ENCODE measurements around the gene IRF2BPL. TPM values are rescaled to one million over a fixed set of nuclear protein-coding genes. Genes with fewer than 3 reads are reported as not detected.
A peak's percentile ranks its signal among the peaks of the same experiment; 100 is the strongest.

The IRF2BPL gene
- total RNA-seq: 70.9 TPM

- peak; percentile 99 for DNase-seq (ENCODE audit: low spot score)
Measured at GRCh38 chr14:77028384-77029231, at the start of gene IRF2BPL. IRF2BPL (minus strand) TSS chr14:77028708; CDS start chr14:77027792, 916 bp downstream.

GRCh38 chr14:77077040-77077439 is 48.5 kb upstream of the IRF2BPL start:
- DNase-seq (ENCODE audit: low spot score): no peak

- no peak for DNase-seq (ENCODE audit: low spot score)
Measured at GRCh38 chr14:77076113-77076631, 47.7 kb upstream of the IRF2BPL start.

GRCh38 chr14:77074969-77075368 is 46.5 kb upstream of the IRF2BPL start:
- DNase-seq (ENCODE audit: low spot score): no peak

GRCh38 chr14:77071938-77072388 is 43.5 kb upstream of the IRF2BPL start:
- DNase-seq (ENCODE audit: low spot score): no peak

GRCh38 chr14:77069551-77069950 is 41.0 kb upstream of the IRF2BPL start:
- no peak for DNase-seq (ENCODE audit: low spot score)

GRCh38 chr14:77068517-77069200 is 40.2 kb upstream of the IRF2BPL start:
- DNase-seq (ENCODE audit: low spot score): no peak

GRCh38 chr14:77067632-77068516 is 39.4 kb upstream of the IRF2BPL start:
- peak; percentile 63 for DNase-seq (ENCODE audit: low spot score)

GRCh38 chr14:77066578-77067172 is 38.2 kb upstream of the IRF2BPL start:
- no peak for DNase-seq (ENCODE audit: low spot score)

- DNase-seq (ENCODE audit: low spot score): no peak
Measured at GRCh38 chr14:77065851-77066577, 37.5 kb upstream of the IRF2BPL start.

- no peak for DNase-seq (ENCODE audit: low spot score)
Measured at GRCh38 chr14:77064521-77065178, 36.1 kb upstream of the IRF2BPL start.

GRCh38 chr14:77063571-77064171 is 35.2 kb upstream of the IRF2BPL start:
- DNase-seq (ENCODE audit: low spot score): no peak

- DNase-seq (ENCODE audit: low spot score): no peak
Measured at GRCh38 chr14:77062261-77062660, 33.8 kb upstream of the IRF2BPL start.

- no peak for DNase-seq (ENCODE audit: low spot score)
Measured at GRCh38 chr14:77061630-77062257, 33.2 kb upstream of the IRF2BPL start.

GRCh38 chr14:77059276-77059915 is 30.9 kb upstream of the IRF2BPL start:
- DNase-seq (ENCODE audit: low spot score): no peak

- no peak for DNase-seq (ENCODE audit: low spot score)
Measured at GRCh38 chr14:77058785-77059184, 30.3 kb upstream of the IRF2BPL start.

- DNase-seq (ENCODE audit: low spot score): no peak
Measured at GRCh38 chr14:77058117-77058516, 29.6 kb upstream of the IRF2BPL start.

GRCh38 chr14:77055981-77056380 is 27.5 kb upstream of the IRF2BPL start:
- DNase-seq (ENCODE audit: low spot score): no peak

- no peak for DNase-seq (ENCODE audit: low spot score)
Measured at GRCh38 chr14:77055306-77055705, 26.8 kb upstream of the IRF2BPL start.
